ENCODE data around the gene ZNF45. TPM values are rescaled to one million over a fixed set of nuclear protein-coding genes. Genes with fewer than 3 reads are reported as not detected.

Gene ZNF45
- total and polyA plus RNA-seq, 2 of the 4 experiments (the other 2 are of a cell fraction), result 7.6 to 18.1 TPM

DNA sequence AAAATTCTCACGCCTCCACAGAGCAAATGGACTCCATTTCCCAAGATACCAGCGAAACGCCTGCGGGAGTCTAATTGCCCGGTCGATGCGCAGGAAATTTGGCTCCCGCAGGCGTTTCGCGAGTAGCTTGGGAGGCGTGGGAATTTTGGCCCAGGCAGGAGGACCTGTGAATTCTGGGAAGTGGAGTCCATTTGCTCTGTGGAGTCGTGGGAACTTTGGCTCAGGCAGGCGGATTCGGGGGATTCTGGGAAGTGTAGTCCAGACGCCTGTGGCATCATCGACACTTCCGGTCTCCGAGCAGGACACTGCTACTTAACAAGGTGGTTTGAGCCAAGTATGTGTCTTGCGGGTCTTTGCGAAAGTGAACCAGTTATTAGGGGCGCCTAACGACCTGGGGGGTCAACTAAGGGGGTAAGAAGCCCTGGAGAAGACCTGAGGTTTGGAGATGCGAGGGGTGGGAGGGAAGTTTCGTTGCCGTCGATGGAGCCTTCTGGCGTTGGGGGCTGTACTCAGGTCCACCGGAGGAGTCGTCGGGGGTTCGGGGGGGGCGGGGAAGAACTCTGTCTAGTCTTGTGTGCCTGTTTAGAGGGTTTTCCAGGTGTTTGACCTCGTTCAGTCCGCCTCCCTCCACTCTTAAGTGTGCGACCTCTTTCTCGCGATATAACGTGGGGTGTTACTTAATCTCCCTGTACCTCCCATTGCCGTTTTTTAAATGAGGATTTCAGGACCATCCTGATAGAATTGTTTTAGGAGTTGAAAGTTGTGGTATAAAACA, 49.0 kb upstream of the ZNF45 start, which contains the start of gene ZNF155 (continued):
- TF ChIP-seq, protein P1, sequence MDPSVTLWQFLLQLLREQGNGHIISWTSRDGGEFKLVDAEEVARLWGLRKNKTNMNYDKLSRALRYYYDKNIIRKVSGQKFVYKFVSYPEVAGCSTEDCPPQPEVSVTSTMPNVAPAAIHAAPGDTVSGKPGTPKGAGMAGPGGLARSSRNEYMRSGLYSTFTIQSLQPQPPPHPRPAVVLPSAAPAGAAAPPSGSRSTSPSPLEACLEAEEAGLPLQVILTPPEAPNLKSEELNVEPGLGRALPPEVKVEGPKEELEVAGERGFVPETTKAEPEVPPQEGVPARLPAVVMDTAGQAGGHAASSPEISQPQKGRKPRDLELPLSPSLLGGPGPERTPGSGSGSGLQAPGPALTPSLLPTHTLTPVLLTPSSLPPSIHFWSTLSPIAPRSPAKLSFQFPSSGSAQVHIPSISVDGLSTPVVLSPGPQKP (IDR thresholded peaks at IDR 0.05; ENCODE audit: borderline replicate concordance, low read depth, low read length), result no peak

GRCh38 chr19:43983544-43983911, 48.4 kb upstream of the ZNF45 start:
- H3K9ac ChIP-seq (ENCODE audit: low read depth, low read length), result no peak overlapping the region
- CTCF ChIA-PET, result no interaction called here
- TF ChIP-seq FOS (IDR thresholded peaks at IDR 0.05; ENCODE audit: low read depth, low read length) (no peak), CEBPB (IDR thresholded peaks at IDR 0.05; ENCODE audit: low read depth, low read length) (no peak), MAFK (IDR thresholded peaks at IDR 0.05; ENCODE audit: low read depth, low read length) (no peak), MAZ (IDR thresholded peaks at IDR 0.05; ENCODE audit: borderline replicate concordance, low read depth, low read length) (no peak), CTCF (conservative IDR thresholded peaks at IDR 0.05; ENCODE audit: low read depth, low read length) (no peak), MXI1 (IDR thresholded peaks at IDR 0.05; ENCODE audit: borderline replicate concordance, low read depth, low read length) (no peak), RFX5 (IDR thresholded peaks at IDR 0.05; ENCODE audit: low read depth, low read length) (no peak), POLR2A (IDR thresholded peaks at IDR 0.05; ENCODE audit: low read depth, low read length) (no peak), NFE2L2 (IDR thresholded peaks at IDR 0.05; ENCODE audit: low read depth, low read length) (no peak), RAD21 (IDR thresholded peaks at IDR 0.05; ENCODE audit: low read length) (no peak), RCOR1 (IDR thresholded peaks at IDR 0.05; ENCODE audit: insufficient replicate concordance, low read length) (no peak)
- TF ChIP-seq, protein P2, sequence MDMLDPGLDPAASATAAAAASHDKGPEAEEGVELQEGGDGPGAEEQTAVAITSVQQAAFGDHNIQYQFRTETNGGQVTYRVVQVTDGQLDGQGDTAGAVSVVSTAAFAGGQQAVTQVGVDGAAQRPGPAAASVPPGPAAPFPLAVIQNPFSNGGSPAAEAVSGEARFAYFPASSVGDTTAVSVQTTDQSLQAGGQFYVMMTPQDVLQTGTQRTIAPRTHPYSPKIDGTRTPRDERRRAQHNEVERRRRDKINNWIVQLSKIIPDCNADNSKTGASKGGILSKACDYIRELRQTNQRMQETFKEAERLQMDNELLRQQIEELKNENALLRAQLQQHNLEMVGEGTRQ (IDR thresholded peaks at IDR 0.05; ENCODE audit: low read depth, low read length), result no peak

More at GRCh38 chr19:43983544-43983911, 48.4 kb upstream of the ZNF45 start:
- H3K27ac ChIP-seq (ENCODE audit: insufficient read depth, low read length), result no peak overlapping the region
- BruUV-seq (replicated peaks), result no TSS peak
- H3K27me3 ChIP-seq (ENCODE audit: control insufficient read depth, insufficient read depth, low read length), result no peaks in the 10 kb centered on the region
- H2AFZ ChIP-seq (replicated peaks; ENCODE audit: low read length, poor library complexity), result peak overlapping the region; percentile 58
- peak overlapping the region; percentile 13; the same call in 1 of the 2 replicates for H3K4me3 ChIP-seq (ENCODE audit: insufficient read depth, low read depth, low read length)
- peak overlapping the region; percentile 45 for H3K4me2 ChIP-seq (ENCODE audit: low read depth, low read length)
- dilution Hi-C loops (cut with HindIII; ENCODE audit: low sequenced_read_pairs, unreplicated experiment) (no loop called here), intact Hi-C loops (cut with micrococcal nuclease) (no loop called here), in situ Hi-C loops (cut with MboI; ENCODE audit: low sequenced_read_pairs) (no loop called here)
- H3K14ac ChIP-seq (replicated peaks; ENCODE audit: low read depth, low read length), result no peak overlapping the region
- no peak overlapping the region for H4K5ac ChIP-seq (ENCODE audit: low read depth, low read length)
- H3K4ac ChIP-seq (ENCODE audit: low read depth, low read length), result no peak overlapping the region
- H3K79me1 ChIP-seq (ENCODE audit: low read depth in 1 of 2, low read length in 2 of 2), result peaks cover 4 to 27% of the 10 kb centered on the region in 2 experiments; a peak in 3 of 4 replicates
- no peak overlapping the region for H2AK9ac ChIP-seq (replicated peaks; ENCODE audit: low read depth, low read length, poor library complexity)
- POLR2A ChIA-PET (ENCODE audit: unreplicated experiment), result no interaction called here
- peaks cover 2% of the 10 kb centered on the region; the same call in 1 of the 2 replicates for H3K9me3 ChIP-seq (ENCODE audit: control insufficient read depth, insufficient read depth, low read length)
- H3K9me1 ChIP-seq (ENCODE audit: insufficient read depth, low read length), result no peaks in the 10 kb centered on the region
- no peak for DNase-seq
- no peak overlapping the region for H3K18ac ChIP-seq (ENCODE audit: low read depth, low read length)
- ATAC-seq (ENCODE audit: low read depth), result no peak
- no peaks in the 10 kb centered on the region for H4K20me1 ChIP-seq (ENCODE audit: insufficient read depth, low read length)
- 0 out of 2 replicates have a peak, but pooled peaks cover 2% of the 10 kb centered on the region for H3K36me3 ChIP-seq (ENCODE audit: control insufficient read depth, insufficient read depth, low read length)
- WGBS, 2 experiments (ENCODE audit: extremely low coverage in 2 of 2, insufficient read length in 1 of 2), result no CpG with 5 or more reads among the region's 2 CpGs
- H4K8ac ChIP-seq (ENCODE audit: low read depth in 2 of 2, low read length in 2 of 2), result no peak overlapping the region; a peak in 1 of 4 replicates
- no peak overlapping the region for H2BK120ac ChIP-seq (ENCODE audit: low read depth, low read length)
- no peak overlapping the region for H2BK15ac ChIP-seq (ENCODE audit: low read depth, low read length)
- no peak overlapping the region for H4K91ac ChIP-seq (ENCODE audit: insufficient read depth, low read depth, low read length)
- H3K23ac ChIP-seq (ENCODE audit: low read depth, low read length), result no peak overlapping the region
- no peak overlapping the region for H2BK5ac ChIP-seq (ENCODE audit: low read depth, low read length, poor library complexity, severe bottlenecking)
- H3K4me1 ChIP-seq (ENCODE audit: control insufficient read depth, insufficient read depth, low read length), result no peaks in the 10 kb centered on the region
- H3K56ac ChIP-seq (ENCODE audit: extremely low read depth, insufficient read depth, low read length), result no peak overlapping the region
- H2BK20ac ChIP-seq (ENCODE audit: low read depth, low read length), result no peak overlapping the region
- H2AK5ac ChIP-seq (ENCODE audit: low read depth, low read length), result no peak overlapping the region
